Tibial nerve (tissue), 4 donors: ENCODE data around the gene ATP11C.
A peak's percentile ranks its signal among the peaks of the same experiment; 100 is the strongest.

ENCODE experiments used
- CTCF ChIP-seq, 5 experiments: fragments of 200-600 bp in 3 of 5; fragments of 450-650 bp in 2 of 5; sonication (generic) in 3 of 5; IDR thresholded peaks; one replicate each; pipeline ENCODE4 v1.5.1; 2016 to 2019; ENCODE audit warnings: antibody characterized with exemption in 5 of 5, mild to moderate bottlenecking in 3 of 5, moderate library complexity in 2 of 5
- EP300 ChIP-seq, 2 donors: sonication (generic); formaldehyde crosslinking; IDR thresholded peaks; one replicate each; pipeline ENCODE4 v1.6.1; 2017; ENCODE audit warnings: antibody characterized with exemption in 2 of 2, mild to moderate bottlenecking in 1 of 2
- POLR2A ChIP-seq, 2 donors: fragments of 450-650 bp; IDR thresholded peaks; one replicate each; pipeline ENCODE4 v1.6.1; 2017; ENCODE audit warnings: antibody characterized with exemption in 2 of 2, mild to moderate bottlenecking in 2 of 2, moderate library complexity in 2 of 2

- peak in 3 of 5 experiments; percentile 6 to 13 (median 11) for TF ChIP-seq CTCF (IDR thresholded peaks at IDR 0.05)
- TF ChIP-seq EP300 (IDR thresholded peaks at IDR 0.05) = no peak
- no peak for TF ChIP-seq POLR2A (IDR thresholded peaks at IDR 0.05)
Observed at GRCh38 chrX:139759637-139760036, 173.2 kb downstream of the ATP11C start.
